K562 (cell line): Measurements from ENCODE around the gene SENP8. TPM values are rescaled to one million over a fixed set of nuclear protein-coding genes. Genes with fewer than 3 reads are reported as not detected.
"Not testable (repeated sequence)": the region's sequence is repeated elsewhere in the genome, so short reads cannot be mapped to it uniquely, and the experiment has no call there.

Experiments
- ATAC-seq: fragments of 200-7000 bp; cut with Tn5 transposase; 3 replicates; pipeline ENCODE4 v1.9.1; 2020; ENCODE audit warnings: moderate library complexity
- BruUV-seq: library from RNA; stranded (reverse); fragments of 400-500 nt; replicated peaks from 2 replicates; lab custom pipeline; 2021; lab: Mats Ljungman, UMichigan
- CTCF ChIA-PET: fragments of 300-600 bp; formaldehyde crosslinking; extraction: SDS; loops from one replicate; lab custom pipeline; 2021; ENCODE audit warnings: low intra/inter-chr PET ratio; lab: Yijun Ruan, JAX
- POLR2A ChIA-PET: fragments of 300-600, 350-650 bp; sonication (Branson Sonifier 250); formaldehyde crosslinking; extraction: SDS; loops from one replicate; lab custom pipeline; 2021; ENCODE audit warnings: antibody characterized with exemption, inconsistent platforms; lab: Yijun Ruan, JAX
- DNase-seq, 4 experiments: peaks; one replicate each; pipeline versions ENCODE4 v3.0.0 to v3.0.0-alpha.2; 2011 to 2018; ENCODE audit warnings: low spot score in 3 of 4, mixed read lengths in 3 of 4; ENCODE audit errors: extremely low read depth in 1 of 4
- FAIRE-seq: peaks from 2 replicates; lab custom pipeline; 2011; peaks lifted over from hg19 to GRCh38; lab: Jason Lieb, UNC
- H2AFZ ChIP-seq: 2 replicates; pipeline ENCODE4 v1.6.0; 2011; ENCODE audit warnings: low read depth, low read length, control low read depth, inconsistent platforms
- H3K27ac ChIP-seq: fragments of 200-600 bp; 3 replicates; pipeline ENCODE4 v1.8.0; 2011; ENCODE audit warnings: low read depth, mild to moderate bottlenecking, control low read depth, inconsistent platforms, low read length, moderate library complexity, mixed read lengths; ENCODE audit errors: extremely low read depth
- H3K27me3 ChIP-seq, 2 experiments: fragments of 300-600 bp in 1 of 2; 2 replicates in 1 of 2; 3 replicates in 1 of 2; pipeline versions ENCODE4 v1.6.0 to v1.8.0; 2011; ENCODE audit warnings: inconsistent platforms in 2 of 2, low read length in 2 of 2, mild to moderate bottlenecking in 1 of 2, mixed read lengths in 1 of 2, moderate library complexity in 1 of 2; ENCODE audit not compliant: control insufficient read depth in 2 of 2, insufficient read depth in 2 of 2
- H3K36me3 ChIP-seq: fragments of 300-600 bp; 3 replicates; pipeline ENCODE4 v1.8.0; 2011; ENCODE audit warnings: mild to moderate bottlenecking, low read length, inconsistent platforms; ENCODE audit not compliant: control insufficient read depth, insufficient read depth
- H3K4me1 ChIP-seq, 2 experiments: fragments of 200-600 bp in 1 of 2; replicated peaks in 1 of 2; 2 replicates in 1 of 2; 3 replicates in 1 of 2; pipeline versions ENCODE4 v1.5.1 to v1.8.0; 2011; ENCODE audit warnings: inconsistent platforms in 2 of 2, low read length in 2 of 2, mild to moderate bottlenecking in 1 of 2, mixed read lengths in 1 of 2, moderate library complexity in 1 of 2; ENCODE audit not compliant: control insufficient read depth in 2 of 2, insufficient read depth in 2 of 2
- H3K4me2 ChIP-seq: 2 replicates; pipeline ENCODE4 v1.6.1; 2011; ENCODE audit warnings: low read length, control low read depth, inconsistent platforms, mixed read lengths; ENCODE audit not compliant: insufficient read depth
- H3K4me3 ChIP-seq: fragments of 200-600 bp; sonication (generic), shearing (Covaris generic); 2 replicates; pipeline ENCODE4 v1.5.1; 2016; ENCODE audit warnings: control low read depth, inconsistent platforms
- H3K79me2 ChIP-seq: fragments of 200-600 bp; 3 replicates; pipeline ENCODE4 v1.8.0; 2011; ENCODE audit warnings: low read length, inconsistent platforms; ENCODE audit not compliant: control insufficient read depth, insufficient read depth
- H3K9ac ChIP-seq, 2 experiments: 2 replicates each; pipeline versions ENCODE4 v1.6.0 to v1.6.1; 2011; ENCODE audit warnings: low read depth in 2 of 2, low read length in 2 of 2, control low read depth in 1 of 2, inconsistent platforms in 1 of 2, mild to moderate bottlenecking in 1 of 2, mixed read lengths in 1 of 2; ENCODE audit not compliant: insufficient read depth in 1 of 2
- H3K9me1 ChIP-seq: one replicate; pipeline ENCODE4 v1.6.0; 2011; ENCODE audit warnings: inconsistent platforms, mild to moderate bottlenecking, low read length, moderate library complexity; ENCODE audit not compliant: control insufficient read depth, insufficient read depth
- H3K9me3 ChIP-seq: replicated peaks from 2 replicates; pipeline ENCODE4 v1.5.1; 2011; ENCODE audit warnings: low read depth, low read length, inconsistent platforms; ENCODE audit not compliant: control insufficient read depth, insufficient read depth
- H4K20me1 ChIP-seq: replicated peaks from 2 replicates; pipeline ENCODE4 v1.6.1; 2011; ENCODE audit warnings: low read length, inconsistent platforms, mixed read lengths; ENCODE audit not compliant: control insufficient read depth, insufficient read depth
- CBX5 ChIP-seq: IDR thresholded peaks from 2 replicates; pipeline ENCODE4 v1.6.1; 2014; ENCODE audit warnings: low read depth, borderline replicate concordance
- PCBP2 ChIP-seq: fragments of 200-400 bp; formaldehyde crosslinking; IDR thresholded peaks from 2 replicates; pipeline ENCODE4 v1.6.1; 2018; ENCODE audit warnings: low read length, low read depth, mild to moderate bottlenecking, moderate library complexity; ENCODE audit not compliant: poor library complexity, severe bottlenecking
- PYGO2 ChIP-seq: fragments of 450-650 bp; IDR thresholded peaks from 2 replicates; pipeline ENCODE4 v1.6.1; 2016; ENCODE audit warnings: mild to moderate bottlenecking, missing genetic modification characterization, moderate library complexity, missing compliant biosample characterization
- SMARCA4 ChIP-seq: fragments of 450-650 bp; IDR thresholded peaks from 2 replicates; pipeline ENCODE4 v1.6.1; 2016
- TAF9B ChIP-seq: fragments of 450-650 bp; IDR thresholded peaks from 2 replicates; pipeline ENCODE4 v1.6.1; 2018; ENCODE audit warnings: mild to moderate bottlenecking; ENCODE audit not compliant: partially characterized antibody
- ZNF561 ChIP-seq: fragments of 450-650 bp; formaldehyde crosslinking; conservative IDR thresholded peaks from 2 replicates; pipeline ENCODE4 v1.4.0; 2020; ENCODE audit warnings: mild to moderate bottlenecking, moderate library complexity
- WGBS: fragments of 100-300 bp; shearing (Covaris generic); methylation state at CpG from one replicate; pipeline ENCODE4 v1.1.6; 2016; ENCODE audit warnings: low coverage, mixed read lengths; ENCODE audit not compliant: insufficient coverage; ENCODE audit errors: missing lambda C conversion rate; 5-methylcytosine and 5-hydroxymethylcytosine counted together
- in situ Hi-C: fragments of 300-500 bp; cut with MboI; formaldehyde crosslinking; loops from 4 replicates; pipeline ENCODE4 v1.15.0; 2018; ENCODE audit warnings: inconsistent platforms, mixed read lengths
- intact Hi-C: fragments of 100-400 bp; cut with micrococcal nuclease; formaldehyde crosslinking; loops from 2 replicates; pipeline ENCODE4 v1.14.2; 2022
- polyA plus RNA-seq, 8 experiments: library from polyadenylated mRNA; depleted of rRNA in 4 of 8; stranded (reverse) in 5 of 8; unstranded in 3 of 8; fragments of >200 nt; fragmentation: Nextera tagmentation in 2 of 8; fragmentation: Illumina TruSeq in 1 of 8; extraction: Ambion mirVana in 2 of 8; extraction: Trizol in 1 of 8; gene quantifications; 2 replicates each; pipeline versions ENCODE4 v1.2.1 to v1.2.3, GENCODE V29; 2011 to 2014; ENCODE audit warnings: inconsistent platforms in 1 of 8, missing spikeins in 1 of 8
- total RNA-seq, 7 experiments: library from RNA; depleted of rRNA in 6 of 7; stranded (reverse); fragments of >200 nt in 6 of 7; fragmentation: Illumina TruSeq in 2 of 7; extraction: Trizol in 2 of 7; gene quantifications; 2 replicates each; pipeline versions ENCODE4 v1.2.1 to v1.2.3, GENCODE V29; 2011 to 2021; ENCODE audit warnings: low replicate concordance in 1 of 7

SENP8 gene
- total and polyA plus RNA-seq, 9 of the 15 experiments (the other 6 are each of a cell fraction or from before 2014, with no cell fraction given), result 1.4 to 5.4 (median 2.4) TPM

DNA sequence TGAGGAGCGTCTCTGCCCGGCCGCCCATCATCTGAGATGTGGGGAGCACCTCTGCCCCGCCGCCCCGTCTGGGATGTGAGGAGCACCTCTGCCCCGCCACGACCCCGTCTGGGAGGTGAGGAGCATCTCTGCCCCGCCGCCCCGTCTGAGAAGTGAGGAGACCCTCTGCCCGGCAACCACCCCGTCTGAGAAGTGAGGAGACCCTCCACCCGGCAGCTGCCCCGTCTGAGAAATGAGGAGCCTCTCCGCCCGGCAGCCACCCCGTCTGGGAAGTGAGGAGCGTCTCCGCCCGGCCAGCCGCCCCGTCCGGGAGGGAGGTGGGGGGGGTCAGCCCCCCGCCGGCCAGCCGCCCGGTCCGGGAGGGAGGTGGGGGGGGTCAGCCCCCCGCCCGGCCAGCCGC, 17.7 kb upstream of the SENP8 start:
- in situ Hi-C loops, H3K27ac ChIP-seq, H3K4me3 ChIP-seq, H3K79me2 ChIP-seq, DNase-seq, ATAC-seq, H2AFZ ChIP-seq, H3K27me3 ChIP-seq, H4K20me1 ChIP-seq, H3K9ac ChIP-seq, H3K4me2 ChIP-seq, intact Hi-C loops, H3K36me3 ChIP-seq, POLR2A ChIA-PET, H3K9me3 ChIP-seq, H3K4me1 ChIP-seq, FAIRE-seq, CTCF ChIA-PET, H3K9me1 ChIP-seq, BruUV-seq: not testable (repeated sequence)
- no CpG with 5 or more reads among the region's 33 CpGs for WGBS

GRCh38 chr15:72105111-72105510, 13.1 kb upstream of the SENP8 start:
- H3K36me3 ChIP-seq, result no peaks in the 10 kb centered on the region
- 25% methylated on average over 3 of the region's 3 CpGs for WGBS
- no peak overlapping the region for H2AFZ ChIP-seq
- no peaks in the 10 kb centered on the region for H3K27me3 ChIP-seq
- intact Hi-C loops, result no loop called here
- no peak overlapping the region for H3K4me3 ChIP-seq
- in situ Hi-C loops, result no loop called here
- ChIA-PET CTCF (no interaction called here), POLR2A (no interaction called here)
- H3K27ac ChIP-seq, result no peak overlapping the region
- peak; percentile 54 for FAIRE-seq
- no TSS peak for BruUV-seq
- H3K4me1 ChIP-seq, result peaks cover 0 to 3% of the 10 kb centered on the region in 2 experiments; a peak in 1 of 5 replicates
- DNase-seq, result no peak
- TF ChIP-seq PCBP2, result no peak
- TF ChIP-seq SMARCA4, result no peak
- no peak for TF ChIP-seq TAF9B
- no peak for TF ChIP-seq ZNF561 (CRISPR knock-in tag)
- no peak for TF ChIP-seq PYGO2
- TF ChIP-seq CBX5, result no peak
- no peak overlapping the region for H3K4me2 ChIP-seq
- no peak for ATAC-seq
- no peaks in the 10 kb centered on the region for H4K20me1 ChIP-seq
- no peak overlapping the region for H3K9ac ChIP-seq
- H3K9me3 ChIP-seq, result no peaks in the 10 kb centered on the region
- H3K9me1 ChIP-seq, result no peaks in the 10 kb centered on the region
- H3K79me2 ChIP-seq, result no peaks in the 10 kb centered on the region
